Measurements from ENCODE around the gene RRAS2. TPM values are rescaled to one million over a fixed set of nuclear protein-coding genes. Genes with fewer than 3 reads are reported as not detected.
"Not testable (repeated sequence)": the region's sequence is repeated elsewhere in the genome, so short reads cannot be mapped to it uniquely, and the experiment has no call there.

RRAS2 gene
- total RNA-seq, 1 donor from 2014 or later: 104 TPM

DNA sequence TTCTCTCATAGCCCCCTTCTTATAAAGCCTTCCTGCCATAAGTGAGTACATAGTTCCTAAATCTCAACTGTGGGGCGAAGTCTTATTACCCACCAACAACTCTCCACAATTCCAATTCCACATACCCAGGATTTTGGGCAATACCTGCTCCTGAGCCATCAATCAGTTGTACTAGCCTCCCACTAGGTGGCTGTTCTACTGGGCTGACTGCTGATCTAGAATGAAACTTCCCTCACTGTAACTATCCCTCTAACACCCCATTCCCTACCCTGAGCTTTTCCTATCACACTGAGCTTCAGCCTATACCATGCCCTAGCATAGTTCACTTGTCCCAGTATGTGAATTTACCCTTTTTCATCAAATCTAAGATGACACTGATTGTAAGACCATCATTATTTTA, 52.5 kb downstream of the RRAS2 start:
- DNase-seq (ENCODE audit: low read depth in 2 of 2): no peak

DNA sequence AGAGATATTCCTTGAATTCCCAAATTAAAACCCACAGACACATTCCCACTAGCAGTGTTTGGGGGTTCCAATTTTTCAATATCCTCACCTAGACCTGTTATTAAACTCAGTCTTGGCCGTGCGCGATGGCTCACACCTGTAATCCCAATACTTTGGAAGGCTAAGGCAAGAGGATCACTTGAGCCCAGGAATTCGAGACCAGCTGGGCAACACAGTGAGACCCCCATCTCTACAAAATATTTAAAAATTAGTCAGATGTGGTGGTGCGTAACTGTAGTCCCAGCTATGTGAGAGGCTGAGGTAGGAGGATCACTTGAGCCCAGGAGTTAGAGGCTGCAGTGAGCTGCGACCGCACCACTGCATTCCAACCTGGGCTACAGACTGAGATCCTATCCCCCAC, 53.3 kb downstream of the RRAS2 start:
- DNase-seq (ENCODE audit: low read depth in 2 of 2): no peak

DNA sequence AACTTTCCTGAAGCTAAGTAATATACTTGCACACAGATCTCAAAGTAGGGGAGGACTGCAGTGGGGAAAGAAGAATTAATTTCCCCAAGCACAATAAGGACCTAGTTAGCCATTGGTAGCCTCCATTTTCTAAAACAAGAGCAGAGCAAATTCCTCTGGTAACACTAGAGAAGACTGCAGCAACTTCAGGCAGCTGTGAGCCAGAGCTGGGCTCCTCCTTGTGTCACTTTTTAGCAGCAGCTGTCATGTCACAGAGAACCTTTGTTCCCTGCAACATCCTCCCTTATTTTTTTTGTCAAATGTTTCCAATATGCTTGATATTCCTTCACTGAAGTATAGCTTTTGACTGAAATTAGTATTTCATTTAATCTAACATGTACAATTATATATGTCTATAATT, 54.4 kb downstream of the RRAS2 start:
- no peak for DNase-seq (ENCODE audit: low read depth in 2 of 2)

DNA sequence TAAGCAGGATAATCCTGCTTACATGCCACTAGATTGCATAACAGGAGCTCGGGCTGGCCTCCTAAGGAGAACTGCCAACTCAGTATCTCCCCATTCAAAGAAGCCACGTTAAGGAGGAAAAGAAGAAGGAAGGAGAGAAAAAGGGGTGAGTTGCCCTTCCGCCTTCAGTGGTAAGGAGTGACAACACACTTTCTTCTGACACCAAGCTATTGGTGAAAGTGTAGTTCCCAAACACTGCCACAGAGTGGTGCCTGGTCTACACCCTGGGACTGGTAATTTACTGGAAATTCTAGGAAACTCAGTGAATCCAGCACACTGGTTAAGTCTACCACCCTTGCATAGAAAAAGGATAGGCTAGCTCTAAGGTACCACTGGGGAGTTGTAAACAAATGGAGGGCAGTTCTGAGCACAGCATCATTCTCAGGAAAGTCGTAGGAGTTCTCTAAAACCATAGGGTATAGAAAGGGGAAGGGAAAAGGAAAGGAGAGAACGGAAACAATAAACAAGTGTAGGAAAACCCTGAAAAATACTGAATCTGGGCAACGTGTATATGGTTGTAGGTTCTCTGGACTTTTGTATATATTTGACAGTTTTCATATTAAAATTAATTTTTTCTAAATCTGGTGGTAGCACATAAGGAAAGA, 58.2 kb downstream of the RRAS2 start:
- DNase-seq (ENCODE audit: low read depth in 2 of 2): peak; percentile 65 to 83

DNA sequence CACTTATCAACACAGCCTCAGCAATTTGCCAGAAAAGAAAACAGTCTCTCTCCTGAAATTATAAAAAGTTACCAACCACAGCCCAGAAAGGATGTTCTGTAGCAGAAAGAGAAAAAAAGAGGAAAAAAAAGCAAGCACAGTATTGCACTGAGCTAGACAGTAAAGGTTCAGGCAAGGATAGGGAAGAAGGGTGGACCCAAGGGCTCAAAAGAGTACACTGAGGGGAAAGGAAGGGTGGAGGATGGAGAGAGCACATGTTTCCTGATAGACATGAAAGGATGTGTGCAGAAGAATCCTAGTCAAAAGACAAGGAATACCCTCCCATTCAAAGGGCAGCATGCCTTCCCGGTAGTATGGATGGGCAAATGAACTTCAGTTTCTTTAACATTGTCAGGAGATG, 59.1 kb downstream of the RRAS2 start:
- DNase-seq (ENCODE audit: low read depth in 2 of 2): no peak

- no peak for DNase-seq (ENCODE audit: low read depth in 2 of 2)
Measured at GRCh38 chr11:14290422-14290821, 68.6 kb downstream of the RRAS2 start.

DNA sequence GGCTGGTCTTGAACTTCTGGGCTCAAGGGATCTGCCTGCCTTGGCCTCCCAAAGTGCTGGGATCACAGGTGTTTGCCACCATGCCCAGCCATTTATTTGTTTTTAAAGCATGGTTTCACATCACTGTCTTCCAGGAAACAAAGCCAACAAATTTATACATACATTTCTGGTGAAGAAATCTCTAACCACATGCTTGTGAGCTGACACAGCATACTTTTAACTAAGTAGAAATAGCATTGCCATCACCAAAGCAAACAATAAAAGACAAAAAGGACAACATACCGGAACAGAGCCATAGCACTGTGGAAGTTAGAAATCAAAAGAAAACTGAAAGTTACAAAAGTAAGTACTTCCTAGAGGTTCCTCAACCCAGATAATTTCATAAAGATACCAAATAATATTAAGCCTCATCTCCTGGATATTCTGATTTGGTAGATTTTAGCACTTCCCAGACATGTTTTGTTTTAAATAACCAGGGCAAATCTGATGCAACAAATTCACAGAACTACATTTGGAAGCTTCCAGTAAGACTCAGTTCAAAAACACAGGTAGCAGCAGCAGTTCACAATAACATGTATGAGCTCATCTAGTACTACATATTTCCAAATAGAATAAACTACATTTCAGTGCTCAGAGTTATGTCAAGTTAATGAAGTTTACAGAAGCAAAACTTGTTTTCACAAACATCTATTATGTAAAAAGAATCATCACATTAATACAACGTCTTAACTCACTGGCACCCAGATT, 70.6 kb downstream of the RRAS2 start:
- peak; percentile 9 to 17 for DNase-seq (ENCODE audit: low read depth in 2 of 2)

- DNase-seq (ENCODE audit: low read depth in 2 of 2): not testable (repeated sequence)
Measured at GRCh38 chr11:14278869-14279268, 80.1 kb downstream of the RRAS2 start.

DNA sequence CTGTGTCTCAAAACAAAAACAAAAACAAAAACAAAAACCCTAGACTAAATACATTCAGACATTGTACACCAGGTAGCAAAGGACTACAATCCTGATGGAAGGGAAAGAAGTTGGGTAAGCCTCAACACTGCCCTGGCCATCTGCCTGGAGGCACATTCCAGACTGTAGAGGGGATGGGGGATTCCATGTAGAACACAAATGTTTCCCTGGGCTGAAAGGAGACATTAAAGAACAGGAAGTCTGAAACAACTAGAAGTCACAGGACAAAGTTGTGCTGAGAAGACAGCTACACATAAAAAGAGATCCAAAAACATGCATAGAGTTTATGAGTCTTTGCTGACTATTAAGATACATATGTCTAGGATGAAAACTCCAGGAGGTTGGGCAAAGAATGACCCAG, 83.9 kb downstream of the RRAS2 start:
- no peak for DNase-seq (ENCODE audit: low read depth in 2 of 2)

DNA sequence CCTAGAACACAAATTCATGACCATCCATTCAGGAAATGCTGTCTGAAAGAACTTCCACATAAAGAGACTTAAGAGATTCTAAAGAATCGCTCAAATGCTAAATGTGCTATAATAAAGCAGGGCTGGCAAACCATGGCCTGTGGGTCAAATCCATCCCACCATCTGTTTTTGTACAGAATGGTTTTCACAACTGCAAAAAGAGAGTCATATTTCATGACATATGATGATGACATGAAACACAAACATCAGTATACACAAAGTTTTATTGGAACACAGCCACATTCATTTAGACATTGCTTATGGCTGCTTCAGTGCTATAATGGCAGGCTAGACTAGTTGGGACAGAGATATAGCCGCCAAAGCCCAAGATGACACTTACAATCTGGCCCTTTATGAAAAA, 85.1 kb downstream of the RRAS2 start:
- no peak for DNase-seq (ENCODE audit: low read depth in 2 of 2)

GRCh38 chr11:14270690-14271542, 88.1 kb downstream of the RRAS2 start:
- no peak for DNase-seq (ENCODE audit: low read depth in 2 of 2)

DNA sequence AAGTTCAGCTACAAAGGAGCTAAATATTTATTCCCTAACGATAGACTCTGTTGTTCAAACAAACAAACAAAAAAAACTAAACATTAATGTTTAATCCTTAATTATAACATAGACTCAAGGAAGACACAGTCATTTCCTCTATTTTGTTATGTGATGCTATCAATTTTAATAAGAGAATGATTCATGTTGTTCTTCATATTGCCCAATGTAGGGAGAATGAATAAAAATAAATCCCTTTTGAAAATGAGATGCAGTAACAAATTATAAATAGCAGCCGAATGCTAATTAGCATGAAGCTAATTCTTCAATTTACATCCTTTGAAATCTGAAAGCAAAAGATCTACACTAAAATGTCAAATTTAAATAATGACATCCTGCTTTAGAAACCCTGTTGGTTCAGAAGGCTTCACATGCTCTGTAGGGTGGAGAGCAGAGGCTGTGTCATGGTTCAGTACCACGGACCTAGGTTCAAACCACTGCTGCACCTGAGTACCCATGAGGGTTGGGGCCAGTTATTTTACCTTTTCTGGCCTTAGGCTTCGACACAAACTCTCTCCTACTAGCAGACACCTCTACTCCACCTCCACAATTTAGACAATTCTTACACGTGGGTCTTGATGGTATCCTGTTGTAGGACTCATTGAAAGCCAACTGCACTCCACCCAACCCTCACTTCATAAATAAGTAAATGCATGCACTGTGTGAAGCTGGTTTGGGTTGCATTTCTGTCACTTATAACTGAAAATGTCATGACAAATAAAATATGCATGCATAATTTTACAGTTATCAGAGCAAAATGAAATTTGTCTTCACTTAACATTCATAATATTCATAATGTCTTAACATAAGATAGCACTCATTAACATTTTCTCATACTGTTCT, 89.0 kb downstream of the RRAS2 start:
- DNase-seq (ENCODE audit: low read depth in 2 of 2): no peak

- DNase-seq (ENCODE audit: low read depth in 2 of 2): no peak
Measured at GRCh38 chr11:14267861-14268635, 90.9 kb downstream of the RRAS2 start.

GRCh38 chr11:14266622-14267021, 92.4 kb downstream of the RRAS2 start:
- DNase-seq (ENCODE audit: low read depth in 2 of 2): no peak

DNA sequence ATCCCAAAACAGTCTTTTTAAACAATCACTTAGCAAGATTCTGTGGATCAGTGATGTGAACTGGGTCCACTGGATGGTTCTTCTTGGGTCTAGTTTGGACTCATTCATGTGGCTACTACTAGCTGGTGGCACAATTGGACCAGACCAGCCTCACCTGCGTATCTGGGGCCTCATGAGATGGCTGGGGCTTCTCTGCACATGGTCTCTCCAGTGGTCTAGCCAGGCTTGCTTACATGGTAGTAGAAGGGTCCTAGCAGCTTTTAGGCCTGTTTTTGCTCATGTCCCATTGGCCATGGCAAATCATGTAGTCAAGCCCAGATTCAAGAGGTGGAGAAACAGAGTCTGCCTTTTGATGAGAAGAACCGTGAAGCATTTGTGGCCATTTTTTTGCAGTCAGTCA, 94.0 kb downstream of the RRAS2 start:
- no peak for DNase-seq (ENCODE audit: low read depth in 2 of 2)

DNA sequence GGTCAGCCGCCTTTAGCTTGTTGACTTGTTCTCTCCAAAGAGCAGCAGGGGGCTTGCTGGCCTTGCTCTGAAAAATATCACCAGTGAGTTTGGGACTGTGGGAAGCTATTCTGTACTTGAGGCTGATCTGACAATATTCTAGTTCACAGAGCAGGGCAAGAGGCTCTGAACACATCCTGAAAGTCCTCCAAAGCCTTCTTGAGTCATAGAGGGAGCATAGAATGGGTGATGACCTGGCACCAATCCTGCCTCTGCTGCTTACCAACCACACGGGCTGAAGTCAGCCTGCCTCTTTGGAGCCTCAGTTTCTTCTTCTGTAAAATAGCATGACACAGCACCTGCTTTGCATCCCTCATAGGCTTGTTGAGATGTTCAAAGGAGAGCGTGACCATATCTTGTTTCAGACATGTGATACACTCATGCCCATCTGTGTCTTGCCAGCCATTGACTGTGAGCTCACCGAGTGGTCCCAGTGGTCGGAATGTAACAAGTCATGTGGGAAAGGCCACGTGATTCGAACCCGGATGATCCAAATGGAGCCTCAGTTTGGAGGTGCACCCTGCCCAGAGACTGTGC, 96.6 kb downstream of the RRAS2 start:
- DNase-seq (ENCODE audit: low read depth in 2 of 2): no peak

DNA sequence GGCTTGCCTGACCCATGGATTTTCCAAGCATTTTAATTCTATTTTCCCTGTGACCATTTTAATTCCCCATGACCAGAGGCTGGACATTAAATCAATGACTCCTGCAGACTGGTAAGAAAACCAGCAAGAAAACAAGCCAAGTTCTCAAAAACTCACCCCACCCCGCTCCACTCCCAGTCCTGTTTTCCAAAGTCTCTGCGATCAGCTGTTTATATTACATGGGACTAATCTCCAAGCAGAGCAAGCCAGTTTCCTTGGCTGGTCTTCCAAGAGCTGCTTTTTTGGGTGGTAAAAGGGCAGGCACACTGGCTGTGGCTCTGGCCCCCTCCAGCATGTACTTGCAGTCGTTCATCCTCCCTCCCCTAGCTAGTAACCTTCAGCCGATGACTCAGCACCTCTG, 97.9 kb downstream of the RRAS2 start:
- no peak for DNase-seq (ENCODE audit: low read depth in 2 of 2)

GRCh38 chr11:14259878-14260277, 99.1 kb downstream of the RRAS2 start:
- DNase-seq (ENCODE audit: low read depth in 2 of 2): no peak

GRCh38 chr11:14259186-14259784, 99.7 kb downstream of the RRAS2 start:
- no peak for DNase-seq (ENCODE audit: low read depth in 2 of 2)
